H1 (cell line): Measurements from ENCODE around the gene CACNA1D. TPM values are rescaled to one million over a fixed set of nuclear protein-coding genes. Genes with fewer than 3 reads are reported as not detected.

Experiments
- CTCF ChIA-PET: fragments of 300-600 bp; sonication (Branson Sonifier 250); formaldehyde crosslinking; loops from one replicate; lab custom pipeline; 2021; ENCODE audit not compliant: partially characterized antibody; lab: Charles Lee
- POLR2A ChIA-PET: fragments of 300-600 bp; sonication (Branson Sonifier 250); formaldehyde crosslinking; loops from one replicate; lab custom pipeline; 2021; ENCODE audit warnings: inconsistent platforms; ENCODE audit not compliant: partially characterized antibody; lab: Charles Lee
- DNase-seq, 2 experiments: peaks; one replicate each; pipeline versions ENCODE4 v3.0.0 to v3.0.0-alpha.2; 2010 to 2022; ENCODE audit warnings: low spot score in 2 of 2, low read depth in 1 of 2, mixed read lengths in 1 of 2
- FAIRE-seq: peaks from 2 replicates; lab custom pipeline; 2011; peaks lifted over from hg19 to GRCh38; lab: Jason Lieb, UNC
- H2AFZ ChIP-seq: 2 replicates; pipeline ENCODE4 v1.8.1; 2012; ENCODE audit warnings: low read length, inconsistent platforms
- H2AK5ac ChIP-seq: 2 replicates; pipeline ENCODE4 v1.6.1; 2013; ENCODE audit warnings: low read depth, low read length
- H2BK120ac ChIP-seq: replicated peaks from 2 replicates; pipeline ENCODE3; 2013; ENCODE audit warnings: low read depth, low read length, inconsistent platforms
- H2BK12ac ChIP-seq: 2 replicates; pipeline ENCODE4 v1.6.1; 2013; ENCODE audit warnings: low read depth, low read length
- H2BK15ac ChIP-seq: 2 replicates; pipeline ENCODE4 v1.6.1; 2013; ENCODE audit warnings: low read length
- H2BK20ac ChIP-seq: 2 replicates; pipeline ENCODE4 v1.6.1; 2013; ENCODE audit warnings: low read length
- H2BK5ac ChIP-seq: 2 replicates; pipeline ENCODE4 v1.6.1; 2013; ENCODE audit warnings: low read depth, low read length
- H3K14ac ChIP-seq: 2 replicates; pipeline ENCODE4 v1.6.1; 2013; ENCODE audit warnings: inconsistent platforms; ENCODE audit not compliant: insufficient read length
- H3K18ac ChIP-seq: 2 replicates; pipeline ENCODE4 v1.6.1; 2013; ENCODE audit warnings: low read length; ENCODE audit errors: extremely low read depth
- H3K23ac ChIP-seq: 2 replicates; pipeline ENCODE4 v1.6.1; 2013; ENCODE audit warnings: inconsistent platforms; ENCODE audit not compliant: insufficient read length
- H3K23me2 ChIP-seq: 2 replicates; pipeline ENCODE4 v1.6.1; 2013; ENCODE audit warnings: low read depth, low read length
- H3K27ac ChIP-seq: 2 replicates; pipeline ENCODE4 v1.6.1; 2011; ENCODE audit warnings: low read depth, low read length, inconsistent platforms
- H3K27me3 ChIP-seq, 4 experiments: replicated peaks in 1 of 4; 1 replicate in 1 of 4; 2 replicates in 3 of 4; pipeline versions ENCODE4 v1.6.1 to v1.8.1; 2011 to 2013; ENCODE audit warnings: low read length in 3 of 4, mild to moderate bottlenecking in 3 of 4, inconsistent platforms in 2 of 4, mixed read lengths in 2 of 4, moderate library complexity in 1 of 4; ENCODE audit not compliant: control insufficient read depth in 3 of 4, insufficient read depth in 3 of 4; ENCODE audit errors: extremely low read depth in 1 of 4
- H3K36me3 ChIP-seq, 4 experiments: 2 replicates each; pipeline versions ENCODE4 v1.6.1 to v1.8.1; 2011 to 2013; ENCODE audit warnings: mild to moderate bottlenecking in 4 of 4, low read length in 3 of 4, moderate library complexity in 2 of 4, control low read depth in 1 of 4, inconsistent platforms in 1 of 4; ENCODE audit not compliant: insufficient read depth in 4 of 4, control insufficient read depth in 2 of 4
- H3K4ac ChIP-seq: replicated peaks from 2 replicates; pipeline ENCODE3; 2013; ENCODE audit warnings: low read length, low read depth, mixed read lengths, inconsistent platforms; ENCODE audit not compliant: insufficient read length
- H3K4me1 ChIP-seq, 4 experiments: replicated peaks in 1 of 4; 1 replicate in 1 of 4; 2 replicates in 3 of 4; pipeline versions ENCODE4 v1.6.1 to v1.8.1; 2011 to 2013; ENCODE audit warnings: low read length in 3 of 4, inconsistent platforms in 2 of 4, mixed read lengths in 1 of 4; ENCODE audit not compliant: insufficient read depth in 4 of 4, control insufficient read depth in 3 of 4
- H3K4me2 ChIP-seq, 2 experiments: 2 replicates each; pipeline versions ENCODE4 v1.6.1 to v1.8.1; 2011 to 2013; ENCODE audit warnings: low read depth in 2 of 2, low read length in 2 of 2, control low read depth in 1 of 2, inconsistent platforms in 1 of 2, mild to moderate bottlenecking in 1 of 2; ENCODE audit not compliant: insufficient read depth in 1 of 2
- H3K4me3 ChIP-seq, 4 experiments: fragments of 200-600, 300-600 bp in 1 of 4; sonication (generic), shearing (Covaris generic), sonication (Bioruptor Twin) in 1 of 4; 2 replicates each; pipeline versions ENCODE4 v1.5.1 to v1.8.1; 2011 to 2016; ENCODE audit warnings: low read length in 4 of 4, low read depth in 3 of 4, control low read depth in 2 of 4, inconsistent platforms in 2 of 4, mild to moderate bottlenecking in 2 of 4, mixed read lengths in 1 of 4, moderate library complexity in 1 of 4; ENCODE audit not compliant: insufficient read depth in 2 of 4; ENCODE audit errors: extremely low read depth in 1 of 4
- H3K56ac ChIP-seq: replicated peaks from 2 replicates; pipeline ENCODE3; 2013; ENCODE audit warnings: low read depth, mild to moderate bottlenecking, mixed read lengths, low read length, inconsistent platforms; ENCODE audit not compliant: insufficient read length
- H3K79me1 ChIP-seq: 2 replicates; pipeline ENCODE4 v1.6.1; 2013; ENCODE audit warnings: low read depth, low read length, control low read depth
- H3K79me2 ChIP-seq, 2 experiments: 2 replicates each; pipeline versions ENCODE4 v1.6.1 to v1.8.1; 2012 to 2013; ENCODE audit warnings: low read length in 2 of 2, mild to moderate bottlenecking in 2 of 2, inconsistent platforms in 1 of 2; ENCODE audit not compliant: insufficient read depth in 2 of 2, control insufficient read depth in 1 of 2
- H3K9ac ChIP-seq, 4 experiments: replicated peaks in 1 of 4; 1 replicate in 1 of 4; 2 replicates in 3 of 4; pipeline versions ENCODE4 v1.6.1 to v1.8.1; 2011 to 2013; ENCODE audit warnings: low read depth in 3 of 4, low read length in 3 of 4, control low read depth in 2 of 4, mild to moderate bottlenecking in 2 of 4, moderate library complexity in 2 of 4, inconsistent platforms in 1 of 4; ENCODE audit errors: extremely low read depth in 1 of 4
- H3K9me3 ChIP-seq, 2 experiments: 2 replicates each; pipeline versions ENCODE4 v1.6.1 to v1.8.1; 2012 to 2013; ENCODE audit warnings: mild to moderate bottlenecking in 2 of 2, moderate library complexity in 2 of 2, control low read depth in 1 of 2, inconsistent platforms in 1 of 2, low read depth in 1 of 2, low read length in 1 of 2, mixed read lengths in 1 of 2; ENCODE audit not compliant: insufficient read depth in 2 of 2
- H4K20me1 ChIP-seq, 2 experiments: replicated peaks in 1 of 2; 2 replicates each; pipeline versions ENCODE3 to v1.8.1; 2011 to 2013; ENCODE audit warnings: inconsistent platforms in 2 of 2, low read length in 2 of 2, mild to moderate bottlenecking in 1 of 2; ENCODE audit not compliant: insufficient read depth in 2 of 2, control insufficient read depth in 1 of 2
- H4K5ac ChIP-seq: 2 replicates; pipeline ENCODE4 v1.6.1; 2013; ENCODE audit warnings: low read length, low read depth, mixed read lengths, inconsistent platforms; ENCODE audit not compliant: insufficient read length
- H4K8ac ChIP-seq: 2 replicates; pipeline ENCODE4 v1.8.0; 2013; ENCODE audit warnings: mild to moderate bottlenecking, moderate library complexity, low read length, inconsistent platforms; ENCODE audit not compliant: insufficient read depth; ENCODE audit errors: extremely low read depth
- H4K91ac ChIP-seq: replicated peaks from 2 replicates; pipeline ENCODE3; 2013; ENCODE audit warnings: low read length, mixed read lengths, inconsistent platforms; ENCODE audit not compliant: insufficient read length
- BRCA1 ChIP-seq: IDR thresholded peaks from 2 replicates; pipeline ENCODE4 v1.6.1; 2012; ENCODE audit warnings: low read depth, low read length, improper control_type of control experiment
- EGR1 ChIP-seq: IDR thresholded peaks from 2 replicates; pipeline ENCODE4 v1.6.1; 2011; ENCODE audit warnings: low read depth, low read length, borderline replicate concordance
- HDAC2 ChIP-seq, 2 experiments: fragments of 300-600 bp in 1 of 2; sonication (generic) in 1 of 2; IDR thresholded peaks; 2 replicates each; pipeline ENCODE4 v1.6.1; 2011 to 2012; ENCODE audit warnings: low read depth in 2 of 2, low read length in 2 of 2, mild to moderate bottlenecking in 2 of 2, moderate library complexity in 2 of 2, borderline replicate concordance in 1 of 2, inconsistent platforms in 1 of 2
- KDM1A ChIP-seq: fragments of 200-600, 300-600 bp; sonication (generic); IDR thresholded peaks from 2 replicates; pipeline ENCODE4 v1.7.1; 2016; ENCODE audit warnings: mild to moderate bottlenecking, low read length, borderline replicate concordance
- NRF1 ChIP-seq: IDR thresholded peaks from 2 replicates; pipeline ENCODE4 v1.6.1; 2011; ENCODE audit warnings: mild to moderate bottlenecking, low read depth, low read length, improper control_type of control experiment
- RBBP5 ChIP-seq: IDR thresholded peaks from 2 replicates; pipeline ENCODE4 v1.7.1; 2012; ENCODE audit warnings: low read depth, mild to moderate bottlenecking, inconsistent platforms, low read length, moderate library complexity, borderline replicate concordance
- RXRA ChIP-seq: IDR thresholded peaks from 2 replicates; pipeline ENCODE4 v1.6.1; 2011; ENCODE audit warnings: low read depth, mild to moderate bottlenecking, low read length, moderate library complexity; ENCODE audit not compliant: insufficient read depth
- SIRT6 ChIP-seq: IDR thresholded peaks from one replicate; pipeline ENCODE4 v1.7.1; 2012; ENCODE audit warnings: low read length, inconsistent platforms
- SIX5 ChIP-seq: IDR thresholded peaks from 2 replicates; pipeline ENCODE4 v1.6.1; 2011; ENCODE audit warnings: mild to moderate bottlenecking, low read depth, low read length
- SP2 ChIP-seq: IDR thresholded peaks from 2 replicates; pipeline ENCODE4 v1.6.1; 2012; ENCODE audit warnings: mild to moderate bottlenecking, low read length, inconsistent platforms
- WGBS, 2 experiments: shearing (Covaris generic) in 1 of 2; methylation state at CpG; one replicate each; pipeline versions ENCODE4 v1.1.6 to v1.1.7; 2013 to 2015; ENCODE audit warnings: low lambda C conversion rate in 2 of 2, mixed read lengths in 2 of 2, inconsistent platforms in 1 of 2, low coverage in 1 of 2, missing lambda C conversion rate in 1 of 2; ENCODE audit not compliant: insufficient replicate concordance in 2 of 2, insufficient coverage in 1 of 2, insufficient read length in 1 of 2; ENCODE audit errors: extremely low coverage in 1 of 2, missing lambda C conversion rate in 1 of 2; 5-methylcytosine and 5-hydroxymethylcytosine counted together
- polyA plus RNA-seq, 7 experiments: library from polyadenylated mRNA; depleted of rRNA in 3 of 7; stranded (reverse) in 5 of 7; unstranded in 2 of 7; fragments of >200 nt in 5 of 7; fragments of 200-250 nt in 2 of 7; gene quantifications; 1 replicate in 5 of 7; 2 replicates in 1 of 7; 4 replicates in 1 of 7; pipeline versions ENCODE4 v1.2.1 to v1.2.3, GENCODE V29; 2011 to 2013; ENCODE audit warnings: missing spikeins in 2 of 7, mixed read lengths in 2 of 7
- total RNA-seq: library from RNA; stranded (reverse); fragmentation: NEBNext Ultra II Directional; extraction: Animal tissue kit (Norgen Biotek cat#: 25700); gene quantifications from 2 replicates; pipeline ENCODE4 v1.2.1, GENCODE V29; 2021
- TF ChIP-seq, protein P1 (sequence below): IDR thresholded peaks from 2 replicates; pipeline ENCODE4 v1.6.1; 2011; ENCODE audit warnings: low read length, improper control_type of control experiment

Gene CACNA1D
- total and polyA plus RNA-seq, 2 of the 8 experiments (the other 6 are each of a cell fraction or from before 2014, with no cell fraction given): 2.0 to 2.9 TPM

DNA sequence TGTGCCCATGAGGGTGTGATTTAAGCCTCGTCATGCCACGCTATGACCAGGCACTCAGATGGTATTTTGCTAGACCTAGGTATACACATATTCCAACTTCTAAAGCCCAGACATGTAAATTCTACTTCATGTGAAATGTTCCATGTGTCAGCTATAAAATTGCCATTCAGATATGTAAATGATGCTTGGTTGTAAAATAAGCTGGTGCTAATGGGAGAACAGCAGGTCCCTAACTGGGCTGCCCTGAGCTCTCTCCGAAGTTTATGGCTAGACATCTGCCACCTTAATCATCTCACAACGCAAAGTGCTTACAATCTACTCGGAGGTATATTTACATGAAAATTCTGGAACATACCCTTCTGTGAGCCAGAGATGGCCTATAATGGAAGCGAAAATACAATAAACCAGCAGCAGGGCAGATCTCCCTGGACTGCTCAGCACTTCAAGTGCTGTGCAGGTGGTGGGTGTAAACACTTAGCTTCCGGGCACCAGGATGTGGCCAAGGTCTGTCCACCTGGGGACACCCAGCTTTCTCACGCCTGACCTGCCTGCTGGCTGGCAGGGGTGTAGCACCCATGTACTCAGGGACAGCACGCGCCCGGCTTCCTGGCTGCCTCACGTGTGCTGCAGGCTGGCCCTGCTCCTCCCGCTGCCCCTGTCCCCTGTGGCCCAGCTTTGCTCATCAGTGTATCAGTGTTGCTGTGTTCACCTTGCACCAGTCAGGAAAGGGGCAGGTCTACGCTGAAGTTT, 269.8 kb downstream of the CACNA1D start:
- Histone ChIP-seq H4K5ac (no peak overlapping the region), H3K27ac (no peak overlapping the region), H3K14ac (no peak overlapping the region), H4K20me1 (no peaks in the 10 kb centered on the region), H2AFZ (no peak overlapping the region), H2BK120ac (no peak overlapping the region), H3K4ac (no peak overlapping the region), H3K79me1 (no peaks in the 10 kb centered on the region), H3K36me3 (no peaks in the 10 kb centered on the region), H3K56ac (no peak overlapping the region), H3K4me3 (no peak overlapping the region), H3K23me2 (no peaks in the 10 kb centered on the region), H3K79me2 (no peaks in the 10 kb centered on the region), H4K8ac (no peak overlapping the region), H2BK20ac (no peak overlapping the region), H3K9me3 (no peaks in the 10 kb centered on the region), H4K91ac (no peak overlapping the region), H2AK5ac (no peak overlapping the region), H2BK12ac (no peak overlapping the region), H3K18ac (no peak overlapping the region), H3K4me1 (peaks cover 0 to 8% (median 3%) of the 10 kb centered on the region in 4 experiments; a peak in 3 of 7 replicates), H3K23ac (no peak overlapping the region), H3K9ac (no peak overlapping the region), H2BK15ac (no peak overlapping the region), H2BK5ac (no peak overlapping the region), H3K4me2 (no peak overlapping the region), H3K27me3 (no peaks in the 10 kb centered on the region)
- 89% methylated on average over 14 of the region's 14 CpGs; no CpG with 5 or more reads in 1 of the 2 experiments for WGBS, 2 experiments
- DNase-seq: no peak
- no peak for FAIRE-seq
- CTCF ChIA-PET: interaction anchor here (0.7 to 1.0 kb wide), 4 partner anchors 9 to 55 kb away, joined by 3 to 4 read pairs (median 3); no protein-coding TSS in a partner anchor
- TF ChIP-seq EGR1 (no peak), RXRA (no peak), NRF1 (no peak), BRCA1 (no peak), SP2 (no peak), KDM1A (no peak), RBBP5 (no peak), SIRT6 (no peak), HDAC2 (IDR thresholded peaks at IDR 0.05; ENCODE audit: borderline replicate concordance in 1 of 2, low read depth in 2 of 2, low read length in 2 of 2) (no peak), SIX5 (no peak)
- TF ChIP-seq, protein P1, sequence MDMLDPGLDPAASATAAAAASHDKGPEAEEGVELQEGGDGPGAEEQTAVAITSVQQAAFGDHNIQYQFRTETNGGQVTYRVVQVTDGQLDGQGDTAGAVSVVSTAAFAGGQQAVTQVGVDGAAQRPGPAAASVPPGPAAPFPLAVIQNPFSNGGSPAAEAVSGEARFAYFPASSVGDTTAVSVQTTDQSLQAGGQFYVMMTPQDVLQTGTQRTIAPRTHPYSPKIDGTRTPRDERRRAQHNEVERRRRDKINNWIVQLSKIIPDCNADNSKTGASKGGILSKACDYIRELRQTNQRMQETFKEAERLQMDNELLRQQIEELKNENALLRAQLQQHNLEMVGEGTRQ: no peak
- POLR2A ChIA-PET: interaction anchor here (0.8 kb wide), 1 partner anchor 41 kb away, joined by 3 read pairs; no protein-coding TSS in a partner anchor
